HepG2 (cell line): ENCODE data around the gene CHST11. TPM values are rescaled to one million over a fixed set of nuclear protein-coding genes. Genes with fewer than 3 reads are reported as not detected.

Experiments used
- ATAC-seq: fragments of 200-7000 bp; cut with Tn5 transposase; 3 replicates; pipeline ENCODE4 v1.9.1; 2020; ENCODE audit warnings: mild to moderate bottlenecking, moderate library complexity
- BruUV-seq: library from RNA; stranded (reverse); fragments of 400-500 nt; replicated peaks from 2 replicates; lab custom pipeline; 2021; lab: Mats Ljungman, UMichigan
- CTCF ChIA-PET: fragments of 300-600 bp; formaldehyde crosslinking; extraction: SDS; loops from one replicate; lab custom pipeline; 2021; ENCODE audit warnings: low total read pairs, inconsistent platforms, low intra/inter-chr PET ratio; lab: Yijun Ruan, JAX
- POLR2A ChIA-PET: fragments of 350-600 bp; sonication (Branson Sonifier 250); formaldehyde crosslinking; loops from one replicate; lab custom pipeline; 2020; ENCODE audit warnings: antibody characterized with exemption, inconsistent platforms; lab: Yijun Ruan, JAX
- DNase-seq: peaks from one replicate; pipeline ENCODE4 v3.0.0-alpha.2; 2015; ENCODE audit warnings: low spot score
- FAIRE-seq: peaks from 3 replicates; lab custom pipeline; 2011; peaks lifted over from hg19 to GRCh38; lab: Jason Lieb, UNC
- H2AFZ ChIP-seq: one replicate; pipeline ENCODE4 v1.6.1; 2011; ENCODE audit warnings: low read length, inconsistent platforms
- H3K27ac ChIP-seq: fragments of 300-600 bp; 3 replicates; pipeline ENCODE4 v1.8.0; 2011; ENCODE audit warnings: mixed run types, mild to moderate bottlenecking, mixed read lengths, low read length, inconsistent platforms; ENCODE audit not compliant: insufficient read depth; ENCODE audit errors: extremely low read length
- H3K27me3 ChIP-seq, 2 experiments: fragments of 200-600 bp in 1 of 2; 2 replicates in 1 of 2; 3 replicates in 1 of 2; pipeline versions ENCODE4 v1.6.0 to v1.8.0; 2011; ENCODE audit warnings: low read length in 2 of 2, mild to moderate bottlenecking in 2 of 2, moderate library complexity in 2 of 2, inconsistent platforms in 1 of 2; ENCODE audit not compliant: insufficient read depth in 2 of 2, control insufficient read depth in 1 of 2
- H3K36me3 ChIP-seq, 2 experiments: fragments of 200-600 bp in 1 of 2; replicated peaks in 1 of 2; 2 replicates in 1 of 2; 3 replicates in 1 of 2; pipeline versions ENCODE4 v1.5.1 to v1.8.0; 2011; ENCODE audit warnings: low read length in 2 of 2, inconsistent platforms in 1 of 2; ENCODE audit not compliant: insufficient read depth in 2 of 2, control insufficient read depth in 1 of 2
- H3K4me1 ChIP-seq: 2 replicates; pipeline ENCODE4 v1.5.1; 2012; ENCODE audit warnings: low read length, inconsistent platforms; ENCODE audit not compliant: insufficient read depth
- H3K4me2 ChIP-seq: 2 replicates; pipeline ENCODE4 v1.6.0; 2011; ENCODE audit warnings: low read depth, low read length, inconsistent platforms
- H3K4me3 ChIP-seq, 3 experiments: fragments of 200-600 bp in 1 of 3; sonication (generic), shearing (Covaris generic) in 1 of 3; replicated peaks in 1 of 3; 2 replicates each; pipeline ENCODE4 v1.5.1; 2011 to 2016; ENCODE audit warnings: low read length in 3 of 3, inconsistent platforms in 2 of 3, low read depth in 2 of 3, mild to moderate bottlenecking in 2 of 3, control low read depth in 1 of 3, mixed read lengths in 1 of 3; ENCODE audit not compliant: insufficient read depth in 1 of 3
- H3K79me2 ChIP-seq: one replicate; pipeline ENCODE4 v1.6.1; 2011; ENCODE audit warnings: low read length, inconsistent platforms; ENCODE audit not compliant: insufficient read depth
- H3K9ac ChIP-seq: 2 replicates; pipeline ENCODE4 v1.6.0; 2011; ENCODE audit warnings: mild to moderate bottlenecking, low read depth, low read length, inconsistent platforms; ENCODE audit not compliant: insufficient read depth
- H3K9me3 ChIP-seq: 2 replicates; pipeline ENCODE4 v1.5.1; 2012; ENCODE audit warnings: mild to moderate bottlenecking, low read length
- H4K20me1 ChIP-seq: 2 replicates; pipeline ENCODE4 v1.6.0; 2011; ENCODE audit warnings: inconsistent platforms, mild to moderate bottlenecking, low read length, moderate library complexity; ENCODE audit not compliant: insufficient read depth
- ARNT2 ChIP-seq: sonication (generic); formaldehyde crosslinking; IDR thresholded peaks from 2 replicates; pipeline ENCODE4 v1.8.0; 2022; ENCODE audit warnings: mild to moderate bottlenecking, low read depth, missing genetic modification reagents, moderate library complexity
- EZH2 ChIP-seq: conservative IDR thresholded peaks from 2 replicates; pipeline ENCODE4 v1.6.1; 2012; ENCODE audit warnings: mild to moderate bottlenecking, low read depth, low read length, moderate library complexity
- PCBP1 ChIP-seq: fragments of 200-400 bp; formaldehyde crosslinking; IDR thresholded peaks from 2 replicates; pipeline ENCODE4 v1.6.1; 2017; ENCODE audit warnings: mild to moderate bottlenecking, low read depth, low read length, borderline replicate concordance
- POLR2G ChIP-seq: fragments of 200-400 bp; formaldehyde crosslinking; IDR thresholded peaks from 2 replicates; pipeline ENCODE4 v1.6.1; 2018; ENCODE audit warnings: mild to moderate bottlenecking, low read depth, low read length, moderate library complexity
- PRPF4 ChIP-seq: fragments of 200-400 bp; formaldehyde crosslinking; IDR thresholded peaks from 2 replicates; pipeline ENCODE4 v1.6.1; 2016; ENCODE audit warnings: low read length, low read depth; ENCODE audit not compliant: poor library complexity, severe bottlenecking
- RBFOX2 ChIP-seq: fragments of 200-400 bp; formaldehyde crosslinking; IDR thresholded peaks from 2 replicates; pipeline ENCODE4 v1.6.1; 2017; ENCODE audit warnings: low read depth, mild to moderate bottlenecking, low read length
- ZNF547 ChIP-seq: sonication (generic); formaldehyde crosslinking; IDR thresholded peaks from 2 replicates; pipeline ENCODE4 v1.5.1; 2020; ENCODE audit warnings: mild to moderate bottlenecking, missing genetic modification reagents
- ZZZ3 ChIP-seq: sonication (generic); formaldehyde crosslinking; IDR thresholded peaks from 2 replicates; pipeline ENCODE4 v1.4.0; 2020; ENCODE audit warnings: missing genetic modification reagents, mild to moderate bottlenecking, borderline replicate concordance
- WGBS: methylation state at CpG from one replicate; pipeline ENCODE4 v1.1.6; 2017; ENCODE audit warnings: low lambda C conversion rate; 5-methylcytosine and 5-hydroxymethylcytosine counted together
- in situ Hi-C: cut with HindIII; loops from 2 replicates; pipeline ENCODE4 v1.10.0; 2017; ENCODE audit warnings: low pct_unique_long_range_greater_than_20kb; ENCODE audit not compliant: extremely low pct_ligation_motif_present
- intact Hi-C: fragments of 100-400 bp; cut with micrococcal nuclease; formaldehyde crosslinking; loops from one replicate; pipeline ENCODE4 v1.10.0; 2022; ENCODE audit not compliant: unreplicated experiment
- polyA plus RNA-seq, 8 experiments: library from polyadenylated mRNA; depleted of rRNA in 3 of 8; stranded (reverse) in 7 of 8; unstranded in 1 of 8; fragments of >200 nt; fragmentation: Illumina TruSeq in 4 of 8; extraction: Trizol in 4 of 8; gene quantifications; 2 replicates each; pipeline versions ENCODE4 v1.2.1 to v1.2.3, GENCODE V29; 2011 to 2016; ENCODE audit warnings: low read depth in 4 of 8, missing spikeins in 1 of 8, mixed read lengths in 1 of 8; ENCODE audit not compliant: insufficient read depth in 1 of 8
- total RNA-seq, 5 experiments: library from RNA; depleted of rRNA; stranded (reverse); fragments of >200 nt; fragmentation: Illumina TruSeq; extraction: Trizol; gene quantifications; 2 replicates each; pipeline ENCODE4 v1.2.3, GENCODE V29; 2016; ENCODE audit warnings: low read depth in 1 of 5
- TF ChIP-seq, protein P1 (sequence below): conservative IDR thresholded peaks from 2 replicates; pipeline ENCODE4 v1.6.1; 2018; ENCODE audit warnings: missing genetic modification reagents
- TF ChIP-seq, protein P2 (sequence below): sonication (generic); formaldehyde crosslinking; IDR thresholded peaks from 2 replicates; pipeline ENCODE4 v1.4.0; 2020; ENCODE audit warnings: missing genetic modification reagents, borderline replicate concordance
- TF ChIP-seq, protein P3 (sequence below): sonication (generic); formaldehyde crosslinking; IDR thresholded peaks from 2 replicates; pipeline ENCODE4 v1.8.0; 2022; ENCODE audit warnings: mild to moderate bottlenecking, missing genetic modification reagents
- TF ChIP-seq, protein P4 (sequence below): sonication (generic); formaldehyde crosslinking; IDR thresholded peaks from 2 replicates; pipeline ENCODE4 v1.9.0; 2022; ENCODE audit warnings: low read depth, missing genetic modification reagents

Gene CHST11
- total and polyA plus RNA-seq, 2 of the 13 experiments (the other 11 are each of a cell fraction or from before 2014, with no cell fraction given), result 0.15 TPM; not detected in 1

DNA sequence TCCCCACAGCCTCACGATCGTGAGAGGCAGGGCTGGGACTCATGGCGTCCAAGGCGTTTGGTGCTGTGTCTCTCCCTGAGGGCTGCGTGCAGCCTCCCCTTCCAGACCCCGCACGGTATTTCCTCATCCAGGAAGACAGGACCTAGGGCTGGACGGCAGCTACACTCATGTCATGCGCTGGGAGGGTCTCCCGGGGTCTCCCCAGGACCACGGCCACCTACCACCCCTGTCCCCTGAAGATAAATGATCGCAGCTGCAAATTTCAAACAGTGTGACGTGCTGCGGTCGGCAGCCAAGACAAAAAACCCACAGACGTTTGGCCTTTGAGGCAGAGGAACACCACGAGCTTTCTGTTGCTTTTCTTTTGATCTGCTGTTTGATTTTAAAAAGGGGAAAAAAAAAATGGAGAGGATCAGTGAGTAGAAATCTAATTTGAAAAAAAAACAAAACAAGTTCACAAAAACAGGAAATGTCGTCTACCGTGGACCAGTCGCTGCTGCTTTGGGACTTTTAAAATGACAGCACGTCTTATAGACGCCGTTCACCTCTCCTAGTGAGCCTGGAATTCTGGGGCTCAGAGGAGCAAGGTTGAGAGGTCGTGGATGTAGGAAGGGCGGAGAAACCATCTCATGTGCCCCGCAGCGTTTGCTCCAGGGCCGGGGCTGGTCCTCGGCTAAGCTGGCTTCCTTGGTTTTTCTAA, 263.7 kb downstream of the CHST11 start:
- Histone ChIP-seq H3K27me3 (peaks cover 12 to 58% of the 10 kb centered on the region in 2 experiments), H3K36me3 (no peaks in the 10 kb centered on the region), H3K79me2 (no peaks in the 10 kb centered on the region), H3K9ac (no peak overlapping the region), H3K4me2 (peak overlapping the region; percentile 20; the same call in 1 of the 2 replicates), H3K27ac (no peak overlapping the region), H3K4me1 (no peaks in the 10 kb centered on the region), H2AFZ (no peak overlapping the region), H3K9me3 (no peaks in the 10 kb centered on the region), H4K20me1 (no peaks in the 10 kb centered on the region), H3K4me3 (peak overlapping the region in 1 of 3 experiments; percentile 12; a peak in 1 of 6 replicates)
- TF ChIP-seq RBFOX2, result no peak
- TF ChIP-seq ARNT2, result no peak
- TF ChIP-seq EZH2, result no peak
- TF ChIP-seq, protein P1, sequence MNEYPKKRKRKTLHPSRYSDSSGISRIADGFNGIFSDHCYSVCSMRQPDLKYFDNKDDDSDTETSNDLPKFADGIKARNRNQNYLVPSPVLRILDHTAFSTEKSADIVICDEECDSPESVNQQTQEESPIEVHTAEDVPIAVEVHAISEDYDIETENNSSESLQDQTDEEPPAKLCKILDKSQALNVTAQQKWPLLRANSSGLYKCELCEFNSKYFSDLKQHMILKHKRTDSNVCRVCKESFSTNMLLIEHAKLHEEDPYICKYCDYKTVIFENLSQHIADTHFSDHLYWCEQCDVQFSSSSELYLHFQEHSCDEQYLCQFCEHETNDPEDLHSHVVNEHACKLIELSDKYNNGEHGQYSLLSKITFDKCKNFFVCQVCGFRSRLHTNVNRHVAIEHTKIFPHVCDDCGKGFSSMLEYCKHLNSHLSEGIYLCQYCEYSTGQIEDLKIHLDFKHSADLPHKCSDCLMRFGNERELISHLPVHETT (CRISPR knock-in tag), result no peak
- TF ChIP-seq PCBP1, result no peak
- no peak for TF ChIP-seq ZZZ3
- no peak for TF ChIP-seq PRPF4
- TF ChIP-seq, protein P2, sequence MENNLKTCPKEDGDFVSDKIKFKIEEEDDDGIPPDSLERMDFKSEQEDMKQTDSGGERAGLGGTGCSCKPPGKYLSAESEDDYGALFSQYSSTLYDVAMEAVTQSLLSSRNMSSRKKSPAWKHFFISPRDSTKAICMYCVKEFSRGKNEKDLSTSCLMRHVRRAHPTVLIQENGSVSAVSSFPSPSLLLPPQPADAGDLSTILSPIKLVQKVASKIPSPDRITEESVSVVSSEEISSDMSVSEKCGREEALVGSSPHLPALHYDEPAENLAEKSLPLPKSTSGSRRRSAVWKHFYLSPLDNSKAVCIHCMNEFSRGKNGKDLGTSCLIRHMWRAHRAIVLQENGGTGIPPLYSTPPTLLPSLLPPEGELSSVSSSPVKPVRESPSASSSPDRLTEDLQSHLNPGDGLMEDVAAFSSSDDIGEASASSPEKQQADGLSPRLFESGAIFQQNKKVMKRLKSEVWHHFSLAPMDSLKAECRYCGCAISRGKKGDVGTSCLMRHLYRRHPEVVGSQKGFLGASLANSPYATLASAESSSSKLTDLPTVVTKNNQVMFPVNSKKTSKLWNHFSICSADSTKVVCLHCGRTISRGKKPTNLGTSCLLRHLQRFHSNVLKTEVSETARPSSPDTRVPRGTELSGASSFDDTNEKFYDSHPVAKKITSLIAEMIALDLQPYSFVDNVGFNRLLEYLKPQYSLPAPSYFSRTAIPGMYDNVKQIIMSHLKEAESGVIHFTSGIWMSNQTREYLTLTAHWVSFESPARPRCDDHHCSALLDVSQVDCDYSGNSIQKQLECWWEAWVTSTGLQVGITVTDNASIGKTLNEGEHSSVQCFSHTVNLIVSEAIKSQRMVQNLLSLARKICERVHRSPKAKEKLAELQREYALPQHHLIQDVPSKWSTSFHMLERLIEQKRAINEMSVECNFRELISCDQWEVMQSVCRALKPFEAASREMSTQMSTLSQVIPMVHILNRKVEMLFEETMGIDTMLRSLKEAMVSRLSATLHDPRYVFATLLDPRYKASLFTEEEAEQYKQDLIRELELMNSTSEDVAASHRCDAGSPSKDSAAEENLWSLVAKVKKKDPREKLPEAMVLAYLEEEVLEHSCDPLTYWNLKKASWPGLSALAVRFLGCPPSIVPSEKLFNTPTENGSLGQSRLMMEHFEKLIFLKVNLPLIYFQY (CRISPR knock-in tag), result no peak
- TF ChIP-seq POLR2G, result no peak
- no peak for TF ChIP-seq ZNF547 (CRISPR knock-in tag)
- TF ChIP-seq, protein P3, sequence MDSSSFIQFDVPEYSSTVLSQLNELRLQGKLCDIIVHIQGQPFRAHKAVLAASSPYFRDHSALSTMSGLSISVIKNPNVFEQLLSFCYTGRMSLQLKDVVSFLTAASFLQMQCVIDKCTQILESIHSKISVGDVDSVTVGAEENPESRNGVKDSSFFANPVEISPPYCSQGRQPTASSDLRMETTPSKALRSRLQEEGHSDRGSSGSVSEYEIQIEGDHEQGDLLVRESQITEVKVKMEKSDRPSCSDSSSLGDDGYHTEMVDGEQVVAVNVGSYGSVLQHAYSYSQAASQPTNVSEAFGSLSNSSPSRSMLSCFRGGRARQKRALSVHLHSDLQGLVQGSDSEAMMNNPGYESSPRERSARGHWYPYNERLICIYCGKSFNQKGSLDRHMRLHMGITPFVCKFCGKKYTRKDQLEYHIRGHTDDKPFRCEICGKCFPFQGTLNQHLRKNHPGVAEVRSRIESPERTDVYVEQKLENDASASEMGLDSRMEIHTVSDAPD (CRISPR knock-in tag), result no peak
- TF ChIP-seq, protein P4, sequence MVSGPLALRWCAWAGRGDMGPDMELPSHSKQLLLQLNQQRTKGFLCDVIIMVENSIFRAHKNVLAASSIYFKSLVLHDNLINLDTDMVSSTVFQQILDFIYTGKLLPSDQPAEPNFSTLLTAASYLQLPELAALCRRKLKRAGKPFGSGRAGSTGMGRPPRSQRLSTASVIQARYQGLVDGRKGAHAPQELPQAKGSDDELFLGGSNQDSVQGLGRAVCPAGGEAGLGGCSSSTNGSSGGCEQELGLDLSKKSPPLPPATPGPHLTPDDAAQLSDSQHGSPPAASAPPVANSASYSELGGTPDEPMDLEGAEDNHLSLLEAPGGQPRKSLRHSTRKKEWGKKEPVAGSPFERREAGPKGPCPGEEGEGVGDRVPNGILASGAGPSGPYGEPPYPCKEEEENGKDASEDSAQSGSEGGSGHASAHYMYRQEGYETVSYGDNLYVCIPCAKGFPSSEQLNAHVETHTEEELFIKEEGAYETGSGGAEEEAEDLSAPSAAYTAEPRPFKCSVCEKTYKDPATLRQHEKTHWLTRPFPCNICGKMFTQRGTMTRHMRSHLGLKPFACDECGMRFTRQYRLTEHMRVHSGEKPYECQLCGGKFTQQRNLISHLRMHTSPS, result no peak
- DNase-seq (no peak), FAIRE-seq (no peak), ATAC-seq (peak; percentile 59)
- ChIA-PET POLR2A (no interaction called here), CTCF (no interaction called here)
- in situ Hi-C loops, result no loop called here
- BruUV-seq, result no TSS peak
- intact Hi-C loops, result no loop called here
- 7% methylated on average over 22 of the region's 29 CpGs for whole genome bisulfite sequencing
